ENCODE data around the gene ZNF430. TPM values are rescaled to one million over a fixed set of nuclear protein-coding genes. Genes with fewer than 3 reads are reported as not detected.
A peak's percentile ranks its signal among the peaks of the same experiment; 100 is the strongest.

The ZNF430 gene
- total RNA-seq, 2 donors from 2014 or later = 25.9 to 27.7 TPM

- Mint-ChIP-seq H3K4me1 (ENCODE audit: low read depth) (peaks cover 37% of the 10 kb centered on the region), H3K27ac (peak within 1 kb of the TSS; percentile 96), H3K9me3 (no peaks in the 10 kb centered on the region), H3K36me3 (ENCODE audit: insufficient read depth in 2 of 2) (peaks cover 0 to 27% of the 10 kb centered on the region in 2 donors), H3K27me3 (ENCODE audit: low read depth) (no peaks in the 10 kb centered on the region), H3K4me3 (peak within 1 kb of the TSS; percentile 99)
- DNase-seq = peak; percentile 81 to 88
- ATAC-seq (replicated peaks in 1 of 2) = peak; percentile 96 to 98
Measured at GRCh38 chr19:21082011-21082975, 61.8 kb downstream of the ZNF430 start, which contains the start of gene ZNF714. TSS of gene ZNF714 (plus strand) at chr19:21082203. CDS start at chr19:21098269, 16,066 bp downstream.

DNA sequence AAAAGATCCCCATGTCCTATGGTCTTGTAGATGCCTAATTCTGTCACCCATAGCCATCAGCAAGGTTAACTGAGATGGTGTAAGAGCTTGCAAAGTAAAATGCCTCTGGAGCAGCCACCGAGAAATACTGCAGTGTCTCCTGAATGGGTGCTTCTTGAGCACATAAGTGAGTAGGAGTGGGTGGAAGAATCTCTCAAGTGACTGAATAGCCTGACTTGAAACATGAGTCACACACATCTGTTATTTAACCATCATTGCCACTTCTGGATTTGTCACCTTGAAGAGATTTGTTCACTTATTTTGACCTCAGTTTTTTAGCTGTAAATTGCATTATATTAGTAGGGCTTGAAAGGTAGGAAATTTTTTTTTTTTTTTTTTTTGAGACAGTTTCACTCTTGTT, 63.9 kb downstream of the ZNF430 start:
- Mint-ChIP-seq H3K27ac (no peak overlapping the region), H3K4me1 (ENCODE audit: low read depth) (peaks cover 37% of the 10 kb centered on the region), H3K36me3 (ENCODE audit: insufficient read depth in 2 of 2) (peaks cover 0 to 29% of the 10 kb centered on the region in 2 donors), H3K27me3 (ENCODE audit: low read depth) (no peaks in the 10 kb centered on the region), H3K9me3 (no peaks in the 10 kb centered on the region), H3K4me3 (peak overlapping the region; percentile 53 to 99)
- peak; percentile 21 to 31 for DNase-seq
- peak; percentile 68 to 69 for ATAC-seq (replicated peaks in 1 of 2)

DNA sequence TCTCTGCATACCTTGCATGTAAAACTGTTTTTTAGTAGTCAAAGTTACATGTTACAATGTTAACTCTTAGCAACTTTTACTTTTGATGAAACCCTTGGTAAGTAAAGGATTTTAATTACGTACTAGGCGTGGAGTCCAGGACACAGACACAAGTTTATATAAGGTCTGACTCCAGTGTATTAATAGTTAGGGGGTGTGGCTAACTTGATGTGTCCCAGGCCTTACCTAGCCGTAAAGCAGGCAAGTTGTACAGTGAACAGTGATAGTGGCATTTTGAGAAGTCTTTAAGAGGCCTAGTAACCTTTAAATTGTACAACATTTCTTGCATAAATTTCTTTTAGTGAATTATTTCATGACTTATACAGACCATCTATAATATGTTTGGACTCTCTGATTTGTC, 67.4 kb downstream of the ZNF430 start:
- no peak overlapping the region for H3K27ac Mint-ChIP-seq
- H3K4me1 Mint-ChIP-seq (ENCODE audit: low read depth) = peaks cover 31% of the 10 kb centered on the region
- H3K9me3 Mint-ChIP-seq = no peaks in the 10 kb centered on the region
- no peak for ATAC-seq (replicated peaks in 1 of 2)
- H3K4me3 Mint-ChIP-seq = no peak overlapping the region
- DNase-seq = no peak
- peaks cover 2 to 33% of the 10 kb centered on the region in 2 donors for H3K36me3 Mint-ChIP-seq (ENCODE audit: insufficient read depth in 2 of 2)
- H3K27me3 Mint-ChIP-seq (ENCODE audit: low read depth) = no peaks in the 10 kb centered on the region

GRCh38 chr19:21092109-21092508, 71.7 kb downstream of the ZNF430 start:
- Mint-ChIP-seq H3K4me1 (ENCODE audit: low read depth) (no peaks in the 10 kb centered on the region), H3K9me3 (no peaks in the 10 kb centered on the region), H3K27me3 (ENCODE audit: low read depth) (no peaks in the 10 kb centered on the region), H3K27ac (no peak overlapping the region), H3K4me3 (no peak overlapping the region), H3K36me3 (ENCODE audit: insufficient read depth in 2 of 2) (peaks cover 2 to 17% of the 10 kb centered on the region in 2 donors)
- DNase-seq (no peak), ATAC-seq (replicated peaks in 1 of 2) (no peak)

- H3K27me3 Mint-ChIP-seq (ENCODE audit: low read depth) = no peaks in the 10 kb centered on the region
- peaks cover 2 to 13% of the 10 kb centered on the region in 2 donors for H3K36me3 Mint-ChIP-seq (ENCODE audit: insufficient read depth in 2 of 2)
- ATAC-seq (replicated peaks in 1 of 2) (no peak), DNase-seq (no peak)
- no peak overlapping the region for H3K27ac Mint-ChIP-seq
- H3K4me1 Mint-ChIP-seq (ENCODE audit: low read depth) = no peaks in the 10 kb centered on the region
- H3K9me3 Mint-ChIP-seq = no peaks in the 10 kb centered on the region
- no peak overlapping the region for H3K4me3 Mint-ChIP-seq
Measured at GRCh38 chr19:21094347-21095025, 74.0 kb downstream of the ZNF430 start.

GRCh38 chr19:21098291-21098690, 77.8 kb downstream of the ZNF430 start:
- H3K36me3 Mint-ChIP-seq (ENCODE audit: insufficient read depth in 2 of 2) = peaks cover 0 to 20% of the 10 kb centered on the region in 2 donors
- DNase-seq = no peak
- peaks cover 11% of the 10 kb centered on the region for H3K4me1 Mint-ChIP-seq (ENCODE audit: low read depth)
- no peak overlapping the region for H3K27ac Mint-ChIP-seq
- no peak for ATAC-seq (replicated peaks in 1 of 2)
- H3K4me3 Mint-ChIP-seq = no peak overlapping the region
- H3K9me3 Mint-ChIP-seq = no peaks in the 10 kb centered on the region
- no peaks in the 10 kb centered on the region for H3K27me3 Mint-ChIP-seq (ENCODE audit: low read depth)

DNA sequence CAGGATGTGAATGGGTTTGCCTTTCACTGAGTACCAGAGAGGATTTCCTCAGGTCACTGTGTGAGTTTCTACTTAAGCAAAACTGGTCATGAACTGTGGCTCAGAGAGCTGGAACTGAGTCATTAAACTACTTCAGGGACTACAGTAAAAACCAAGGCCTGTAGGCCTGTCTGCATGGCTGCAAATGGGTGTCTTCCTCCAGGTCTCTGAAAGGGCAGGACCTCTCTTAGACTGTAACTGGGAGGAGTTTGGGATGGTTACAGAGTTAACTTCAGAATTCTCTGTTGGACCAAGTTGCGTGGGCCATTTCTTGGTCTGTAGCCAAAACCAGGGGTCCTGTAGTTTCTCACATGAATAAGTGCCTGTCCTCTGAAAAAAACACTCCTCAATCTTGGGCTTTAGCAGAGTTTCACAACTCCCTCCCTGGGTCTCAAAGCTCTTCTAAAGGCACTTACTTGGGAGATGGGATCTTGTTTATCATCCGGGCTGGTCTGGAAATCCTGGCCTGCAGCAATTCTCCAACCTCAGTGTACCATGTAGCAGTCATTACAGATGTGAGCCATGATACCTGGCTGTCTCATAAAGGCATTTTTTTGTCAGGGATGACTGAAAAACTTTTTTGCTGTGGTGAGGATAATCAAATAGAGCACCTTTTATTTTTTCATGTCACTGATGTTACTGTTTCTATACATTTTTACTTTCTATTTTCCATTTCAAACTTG, 81.2 kb downstream of the ZNF430 start:
- no peaks in the 10 kb centered on the region for H3K27me3 Mint-ChIP-seq (ENCODE audit: low read depth)
- no peaks in the 10 kb centered on the region for H3K9me3 Mint-ChIP-seq
- H3K4me3 Mint-ChIP-seq = no peak overlapping the region
- DNase-seq (peak; percentile 13 to 25), ATAC-seq (replicated peaks in 1 of 2) (peak; percentile 75 to 93)
- H3K36me3 Mint-ChIP-seq (ENCODE audit: insufficient read depth in 2 of 2) = peaks cover 0 to 25% of the 10 kb centered on the region in 2 donors
- H3K27ac Mint-ChIP-seq = no peak overlapping the region
- H3K4me1 Mint-ChIP-seq (ENCODE audit: low read depth) = peaks cover 11% of the 10 kb centered on the region

DNA sequence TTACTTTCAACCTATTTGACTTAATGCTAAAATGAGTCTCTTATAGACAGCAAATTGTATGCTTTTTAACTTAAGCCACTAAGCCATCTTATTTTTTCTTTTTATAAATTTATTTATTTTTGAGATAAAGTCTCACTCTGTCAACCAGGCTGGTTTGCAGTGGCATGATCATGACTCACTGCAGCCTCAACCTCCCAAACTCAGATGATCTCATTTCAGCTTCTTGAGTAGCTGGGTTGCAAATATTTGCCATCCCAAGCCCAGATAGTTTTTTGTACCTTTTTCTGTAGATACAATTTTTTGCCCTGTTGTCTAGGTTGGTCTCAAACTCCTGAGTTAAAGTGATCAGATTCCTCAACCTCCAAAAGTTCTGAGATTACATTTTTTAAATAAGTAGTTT, 88.7 kb downstream of the ZNF430 start:
- Mint-ChIP-seq H3K27ac (no peak overlapping the region), H3K4me3 (no peak overlapping the region), H3K36me3 (ENCODE audit: insufficient read depth in 2 of 2) (peaks cover 23 to 65% of the 10 kb centered on the region in 2 donors), H3K4me1 (ENCODE audit: low read depth) (no peaks in the 10 kb centered on the region), H3K27me3 (ENCODE audit: low read depth) (no peaks in the 10 kb centered on the region), H3K9me3 (peaks cover 11 to 20% of the 10 kb centered on the region in 2 donors)
- ATAC-seq (replicated peaks in 1 of 2) (no peak), DNase-seq (no peak)

Other genes starting within 250 kb of the ZNF430 start
- gene ZNF66, start 244.4 kb upstream of the ZNF430 start, total RNA-seq = 10 to 100 TPM in 1 of 2 donors, 1 to 10 TPM in 1; 5.6 to 10.5 TPM
- gene ZNF85, start 97.4 kb upstream of the ZNF430 start, total RNA-seq = 10 to 100 TPM; 23.8 to 25.0 TPM
- 10 to 100 TPM; 23.9 to 35.7 TPM for gene ZNF714, start 61.5 kb downstream of the ZNF430 start, total RNA-seq
- 10 to 100 TPM; 23.3 to 33.3 TPM for gene ZNF431, start 121.4 kb downstream of the ZNF430 start, total RNA-seq

All from activated T-cell treated with anti-CD3 and anti-CD28 coated beads, Interleukin-2, amount 50 U/mL, for 72 hours (primary cell).